BE2C (cell line): ENCODE measurements around the gene ISLR2.

Experiments used
- DNase-seq: peaks from one replicate; pipeline ENCODE4 v3.0.0-alpha.2; 2020
- H3K27me3 ChIP-seq: fragments of 250-450 bp; sonication (Bioruptor Pico); 2 replicates; pipeline ENCODE4 v1.5.1; 2020; ENCODE audit warnings: mild to moderate bottlenecking
- H3K36me3 ChIP-seq: fragments of 250-450 bp; sonication (Bioruptor Pico); 2 replicates; pipeline ENCODE4 v1.5.1; 2020; ENCODE audit warnings: mild to moderate bottlenecking
- H3K4me1 ChIP-seq: fragments of 250-450 bp; sonication (Bioruptor Pico); 2 replicates; pipeline ENCODE4 v1.5.1; 2020
- H3K4me3 ChIP-seq: 2 replicates; pipeline ENCODE4 v1.5.1; 2011; ENCODE audit warnings: low read depth, low read length
- H3K9me3 ChIP-seq: fragments of 250-450 bp; sonication (Bioruptor Pico); 2 replicates; pipeline ENCODE4 v1.5.1; 2020
- TF ChIP-seq, protein P1 (sequence below): IDR thresholded peaks from 2 replicates; pipeline ENCODE4 v1.5.1; 2012; ENCODE audit warnings: mild to moderate bottlenecking, low read depth, low read length

Gene ISLR2

DNA sequence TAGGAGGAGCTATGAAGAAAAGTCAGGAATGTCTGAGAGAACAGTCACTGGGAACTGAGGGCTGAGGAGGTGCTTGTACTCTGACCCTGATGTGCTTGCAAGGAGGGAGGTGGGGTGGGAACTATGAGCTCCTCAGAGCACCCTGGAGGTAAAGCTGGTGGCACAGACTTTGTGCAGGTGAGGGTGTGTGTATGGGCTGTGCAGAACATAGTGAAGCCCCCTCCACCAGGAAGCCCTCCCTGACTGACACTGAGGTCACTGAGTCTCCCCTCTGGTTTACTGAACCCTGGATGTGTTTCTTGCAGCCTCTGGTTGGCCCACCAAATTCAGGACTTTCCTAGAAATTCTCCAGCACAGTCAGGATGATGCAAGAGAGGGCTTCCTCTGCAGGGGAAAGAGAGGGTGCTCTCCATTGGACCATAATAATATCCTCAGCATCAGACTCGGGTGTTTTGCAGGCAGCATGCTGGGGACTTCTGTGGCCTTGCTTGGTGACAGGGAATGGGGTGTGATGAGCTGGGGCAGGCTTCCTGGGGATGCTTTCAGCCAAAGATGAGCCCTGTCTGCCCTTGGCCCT, 41.7 kb downstream of the ISLR2 start:
- Histone ChIP-seq H3K36me3 (no peaks in the 10 kb centered on the region), H3K4me3 (no peak overlapping the region), H3K27me3 (no peaks in the 10 kb centered on the region), H3K9me3 (peaks cover 3% of the 10 kb centered on the region; the same call in 1 of the 2 replicates), H3K4me1 (peaks cover 58% of the 10 kb centered on the region)
- TF ChIP-seq, protein P1, sequence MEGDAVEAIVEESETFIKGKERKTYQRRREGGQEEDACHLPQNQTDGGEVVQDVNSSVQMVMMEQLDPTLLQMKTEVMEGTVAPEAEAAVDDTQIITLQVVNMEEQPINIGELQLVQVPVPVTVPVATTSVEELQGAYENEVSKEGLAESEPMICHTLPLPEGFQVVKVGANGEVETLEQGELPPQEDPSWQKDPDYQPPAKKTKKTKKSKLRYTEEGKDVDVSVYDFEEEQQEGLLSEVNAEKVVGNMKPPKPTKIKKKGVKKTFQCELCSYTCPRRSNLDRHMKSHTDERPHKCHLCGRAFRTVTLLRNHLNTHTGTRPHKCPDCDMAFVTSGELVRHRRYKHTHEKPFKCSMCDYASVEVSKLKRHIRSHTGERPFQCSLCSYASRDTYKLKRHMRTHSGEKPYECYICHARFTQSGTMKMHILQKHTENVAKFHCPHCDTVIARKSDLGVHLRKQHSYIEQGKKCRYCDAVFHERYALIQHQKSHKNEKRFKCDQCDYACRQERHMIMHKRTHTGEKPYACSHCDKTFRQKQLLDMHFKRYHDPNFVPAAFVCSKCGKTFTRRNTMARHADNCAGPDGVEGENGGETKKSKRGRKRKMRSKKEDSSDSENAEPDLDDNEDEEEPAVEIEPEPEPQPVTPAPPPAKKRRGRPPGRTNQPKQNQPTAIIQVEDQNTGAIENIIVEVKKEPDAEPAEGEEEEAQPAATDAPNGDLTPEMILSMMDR, result no peak
- DNase-seq, result peak; percentile 14

DNA sequence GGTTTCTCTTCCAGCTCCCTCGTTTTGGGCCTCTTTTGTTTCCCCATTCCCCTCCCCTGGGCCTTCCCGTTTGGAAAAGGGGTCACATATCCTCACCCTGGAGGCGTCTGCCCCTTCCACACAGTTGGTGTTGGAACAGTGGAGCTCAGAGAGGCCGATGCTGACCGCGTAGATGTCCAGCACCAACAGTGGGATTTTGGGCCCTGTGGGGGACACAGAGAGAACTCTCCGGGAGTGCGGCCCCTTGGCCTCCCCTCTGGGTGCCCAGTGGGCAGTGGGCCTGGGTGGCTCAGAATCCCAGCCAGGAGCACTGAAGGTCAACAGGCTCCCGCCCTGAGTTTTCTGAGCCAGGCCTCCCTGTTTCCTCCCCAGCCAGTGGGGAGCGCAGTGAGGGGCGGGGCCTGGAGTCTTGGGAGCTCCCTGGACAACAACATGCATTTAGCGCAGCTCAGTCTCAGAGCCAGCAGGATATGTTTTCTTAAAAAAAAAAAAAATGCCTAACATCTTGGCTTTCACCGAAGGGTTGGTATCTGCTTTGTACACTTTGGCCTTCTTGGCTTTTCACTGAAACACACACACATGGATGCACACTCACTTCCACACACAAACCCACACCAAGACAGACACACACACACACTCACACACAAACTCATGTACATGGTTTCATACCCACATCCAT, 42.5 kb downstream of the ISLR2 start:
- peak; percentile 67 for DNase-seq
- TF ChIP-seq, protein P1, result no peak
- Histone ChIP-seq H3K4me1 (peaks cover 66% of the 10 kb centered on the region), H3K27me3 (no peaks in the 10 kb centered on the region), H3K36me3 (no peaks in the 10 kb centered on the region), H3K9me3 (peaks cover 3% of the 10 kb centered on the region; the same call in 1 of the 2 replicates), H3K4me3 (no peak overlapping the region)

DNA sequence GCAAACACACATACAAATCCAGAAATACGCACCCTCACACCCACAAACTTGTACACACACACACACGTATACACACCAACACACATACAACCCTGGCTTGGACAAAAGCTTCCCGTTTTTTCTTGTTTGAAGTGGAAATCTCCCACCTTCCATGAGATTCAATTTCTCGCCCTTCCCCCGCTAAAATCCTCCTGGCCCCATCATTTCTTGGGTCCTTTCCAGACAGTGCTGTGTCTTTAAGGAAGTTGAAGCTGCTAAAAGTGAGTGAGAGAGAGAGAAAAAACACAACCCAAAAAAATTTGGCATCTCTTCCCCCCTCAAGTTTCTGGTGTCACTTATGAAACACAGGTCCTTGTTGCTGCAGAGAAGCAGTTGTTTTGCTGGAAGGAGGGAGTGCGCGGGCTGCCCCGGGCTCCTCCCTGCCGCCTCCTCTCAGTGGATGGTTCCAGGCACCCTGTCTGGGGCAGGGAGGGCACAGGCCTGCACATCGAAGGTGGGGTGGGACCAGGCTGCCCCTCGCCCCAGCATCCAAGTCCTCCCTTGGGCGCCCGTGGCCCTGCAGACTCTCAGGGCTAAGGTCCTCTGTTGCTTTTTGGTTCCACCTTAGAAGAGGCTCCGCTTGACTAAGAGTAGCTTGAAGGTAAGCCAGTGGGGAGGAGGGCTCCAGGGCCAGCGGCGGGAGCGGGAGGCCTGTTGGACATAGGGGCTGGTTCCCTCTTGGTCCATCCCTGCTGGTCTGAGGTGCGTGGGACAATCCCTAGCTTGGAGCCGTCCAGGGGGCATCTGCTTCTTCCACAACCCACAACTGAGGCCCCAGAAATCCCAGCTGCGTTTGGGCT, 43.2 kb downstream of the ISLR2 start, which contains the start of gene ISLR:
ISLR (plus strand) TSS at position 331 of the 839 bp plus-strand sequence. CDS start 1,149 bp downstream, outside the sequence.
- Histone ChIP-seq H3K36me3 (no peaks in the 10 kb centered on the region; the same call in 1 of the 2 replicates), H3K4me1 (peaks cover 66% of the 10 kb centered on the region), H3K27me3 (no peaks in the 10 kb centered on the region), H3K4me3 (no peak within 1 kb of the TSS), H3K9me3 (peaks cover 3% of the 10 kb centered on the region; the same call in 1 of the 2 replicates)
- peak; percentile 41 for DNase-seq
- TF ChIP-seq, protein P1, result no peak

DNA sequence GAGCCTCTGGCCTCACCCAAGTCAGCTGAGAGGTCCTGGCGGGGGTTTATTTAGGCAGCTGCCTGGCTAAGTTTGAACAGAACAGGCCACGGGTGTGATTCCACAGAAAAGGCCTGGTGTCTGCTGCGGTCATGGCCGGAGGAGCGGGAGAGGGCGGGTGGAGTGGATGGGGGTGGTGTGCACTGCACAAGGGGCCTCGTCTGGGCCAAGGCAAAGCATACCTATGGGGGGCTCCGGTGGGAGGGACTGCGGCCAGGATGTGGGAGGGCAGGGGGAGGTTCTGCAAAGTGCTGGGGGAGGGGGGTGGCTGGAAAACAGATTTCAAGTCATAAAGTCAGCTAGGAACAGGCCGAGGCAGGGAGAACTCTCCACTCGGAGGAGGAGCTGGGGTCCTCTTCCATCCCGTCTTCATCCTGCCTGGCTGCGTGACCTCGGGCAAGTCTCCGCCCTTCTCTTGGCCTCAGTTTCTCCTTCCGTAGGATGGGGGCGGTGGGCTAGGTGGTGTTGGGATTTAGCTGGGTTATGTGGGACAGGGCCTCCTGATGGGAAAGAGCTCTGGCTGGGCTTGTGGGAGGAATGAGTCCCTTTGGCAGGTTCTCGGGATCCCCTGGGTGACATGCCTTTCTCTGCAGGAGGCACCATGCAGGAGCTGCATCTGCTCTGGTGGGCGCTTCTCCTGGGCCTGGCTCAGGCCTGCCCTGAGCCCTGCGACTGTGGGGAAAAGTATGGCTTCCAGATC, 44.0 kb downstream of the ISLR2 start:
- peak; percentile 71 for DNase-seq
- Histone ChIP-seq H3K36me3 (peaks cover 6% of the 10 kb centered on the region), H3K4me1 (peaks cover 70% of the 10 kb centered on the region), H3K4me3 (no peak overlapping the region), H3K9me3 (peaks cover 3% of the 10 kb centered on the region; the same call in 1 of the 2 replicates), H3K27me3 (no peaks in the 10 kb centered on the region)
- TF ChIP-seq, protein P1, result no peak

DNA sequence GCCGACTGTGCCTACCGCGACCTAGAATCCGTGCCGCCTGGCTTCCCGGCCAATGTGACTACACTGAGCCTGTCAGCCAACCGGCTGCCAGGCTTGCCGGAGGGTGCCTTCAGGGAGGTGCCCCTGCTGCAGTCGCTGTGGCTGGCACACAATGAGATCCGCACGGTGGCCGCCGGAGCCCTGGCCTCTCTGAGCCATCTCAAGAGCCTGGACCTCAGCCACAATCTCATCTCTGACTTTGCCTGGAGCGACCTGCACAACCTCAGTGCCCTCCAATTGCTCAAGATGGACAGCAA, 44.5 kb downstream of the ISLR2 start:
- H3K4me1 ChIP-seq, result peaks cover 75% of the 10 kb centered on the region

More for the DNA sequence above, 44.5 kb downstream of the ISLR2 start:
- TF ChIP-seq, protein P1, result no peak
- no peak overlapping the region for H3K4me3 ChIP-seq
- peaks cover 3% of the 10 kb centered on the region; the same call in 1 of the 2 replicates for H3K9me3 ChIP-seq
- peaks cover 11% of the 10 kb centered on the region for H3K36me3 ChIP-seq
- DNase-seq, result no peak
- H3K27me3 ChIP-seq, result no peaks in the 10 kb centered on the region
